Tongue (tissue), 2 donors: Measurements from ENCODE around the gene MAB21L3. TPM values are rescaled to one million over a fixed set of nuclear protein-coding genes. Genes with fewer than 3 reads are reported as not detected.
"Not testable (repeated sequence)": the region's sequence is repeated elsewhere in the genome, so short reads cannot be mapped to it uniquely, and the experiment has no call there.

ENCODE experiments used
- DNase-seq: peaks from one replicate; pipeline ENCODE4 v3.0.0-alpha.2; 2015
- total RNA-seq: library from RNA; depleted of rRNA; stranded (reverse); fragments of >200 nt; gene quantifications from one replicate; pipeline ENCODE4 v1.2.3, GENCODE V29; 2014

Gene MAB21L3
- total RNA-seq, 1 donor from 2014 or later, result 0.31 TPM

DNA sequence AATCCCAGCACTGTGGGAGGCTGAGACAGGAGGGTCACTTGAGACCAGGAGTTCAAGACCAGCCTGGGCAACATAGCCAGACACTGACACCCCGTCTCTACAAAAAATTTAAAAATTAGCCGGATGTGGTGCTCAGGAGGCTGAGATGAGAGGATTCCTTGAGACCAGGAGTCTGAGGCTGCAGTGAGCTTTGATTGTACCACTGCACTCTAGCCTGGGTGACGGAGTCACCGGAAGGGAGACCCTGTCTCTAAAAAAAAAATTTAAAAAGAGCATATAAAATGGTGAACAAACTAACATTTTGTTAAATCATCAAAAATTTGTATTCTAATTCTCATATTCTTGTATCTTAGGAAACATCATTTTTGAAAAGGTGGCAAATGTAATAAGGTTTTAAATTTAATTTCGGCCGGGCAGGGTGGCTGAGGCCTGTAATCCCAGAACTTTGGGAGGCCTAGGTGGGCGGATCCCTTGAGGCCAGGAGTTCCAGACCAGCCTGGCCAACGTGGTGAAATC lies 27.1 kb downstream of the MAB21L3 start:
- DNase-seq, result no peak

DNA sequence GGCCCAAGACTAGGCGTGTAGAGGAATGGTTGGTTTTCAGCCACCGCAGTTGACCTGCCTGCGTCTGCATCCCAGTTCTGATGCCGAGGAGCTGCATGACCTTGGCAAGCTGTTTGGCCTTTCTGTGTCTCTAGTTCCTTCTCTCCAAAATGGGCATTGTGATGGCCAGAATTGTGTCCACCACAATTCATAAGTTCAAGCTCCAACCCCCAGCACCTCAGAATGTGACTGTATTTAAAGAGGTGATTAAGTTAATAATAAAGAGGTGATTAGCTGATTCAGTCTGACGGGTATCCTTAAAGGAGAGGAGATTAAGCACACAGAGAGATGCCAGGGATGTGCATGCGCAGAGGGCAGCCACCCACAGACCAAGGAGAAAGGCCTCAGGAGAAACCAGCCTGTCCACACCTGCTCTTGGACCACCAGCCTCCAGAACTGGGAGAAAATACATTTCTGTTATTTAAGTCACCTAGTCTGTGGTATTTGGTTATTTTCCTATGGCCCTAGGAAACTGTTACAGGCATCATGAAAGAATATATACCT lies 28.5 kb downstream of the MAB21L3 start:
- DNase-seq, result no peak

DNA sequence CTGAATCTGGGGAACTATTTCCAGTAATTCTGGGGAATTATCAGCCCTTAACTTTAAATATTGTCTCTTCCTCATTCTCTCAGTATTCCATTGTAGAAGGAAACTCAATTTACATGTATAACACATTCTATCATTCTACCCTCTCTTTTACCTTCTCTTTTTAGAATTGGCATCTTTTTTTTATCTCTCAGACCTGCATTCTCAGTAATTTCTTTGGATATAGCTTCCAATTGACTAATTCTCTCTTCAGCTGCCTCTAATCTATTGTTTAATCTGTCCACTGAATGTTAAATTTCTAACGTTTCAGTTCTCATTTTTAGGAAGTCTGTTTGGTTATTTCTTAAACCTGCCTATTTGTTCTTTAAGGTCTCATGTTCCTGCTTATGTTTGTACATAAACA lies 33.0 kb downstream of the MAB21L3 start:
- DNase-seq, result no peak

- not testable (repeated sequence) for DNase-seq
Observed at GRCh38 chr1:116146447-116147113, 35.4 kb downstream of the MAB21L3 start.

DNA sequence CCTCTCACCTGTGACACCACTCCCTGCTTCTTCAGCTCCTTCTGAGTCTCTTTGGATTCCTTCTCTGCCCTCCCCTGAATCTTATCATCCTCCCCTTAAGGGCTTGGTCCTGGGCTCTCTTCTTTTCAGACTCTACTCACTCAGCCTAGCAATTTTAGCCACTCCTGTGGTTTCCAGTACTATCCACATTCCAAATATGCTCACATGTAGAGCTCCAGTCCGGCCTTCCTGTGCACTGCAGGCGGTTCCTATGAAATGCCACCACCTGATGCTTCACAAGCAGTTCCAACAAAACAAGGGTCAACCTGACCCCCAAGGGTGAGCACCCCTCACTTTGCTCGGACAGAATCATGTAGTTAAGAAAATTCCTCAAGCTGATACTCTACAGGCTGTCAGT lies 35.9 kb downstream of the MAB21L3 start:
- no peak for DNase-seq

GRCh38 chr1:116147972-116148371 lies 36.8 kb downstream of the MAB21L3 start:
- no peak for DNase-seq

DNA sequence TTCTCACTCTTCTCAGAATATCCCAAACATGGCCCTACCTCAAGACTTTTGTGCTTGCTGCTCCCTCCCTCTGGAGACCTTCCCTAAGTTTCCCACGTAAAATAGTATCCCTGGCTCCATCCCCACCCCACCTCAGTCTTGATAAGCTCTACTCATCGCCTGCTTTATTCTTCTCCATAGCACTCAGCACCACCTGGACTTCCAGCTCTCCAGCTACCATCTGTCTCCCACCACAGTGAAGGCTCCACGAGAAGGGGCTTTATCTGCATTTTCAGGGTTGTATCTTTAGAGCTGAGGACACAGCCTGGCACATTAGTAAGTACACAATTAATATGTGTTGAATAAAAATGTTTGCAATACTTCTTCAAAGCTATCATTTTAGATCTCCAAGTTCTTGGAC lies 37.8 kb downstream of the MAB21L3 start:
- DNase-seq, result no peak

DNA sequence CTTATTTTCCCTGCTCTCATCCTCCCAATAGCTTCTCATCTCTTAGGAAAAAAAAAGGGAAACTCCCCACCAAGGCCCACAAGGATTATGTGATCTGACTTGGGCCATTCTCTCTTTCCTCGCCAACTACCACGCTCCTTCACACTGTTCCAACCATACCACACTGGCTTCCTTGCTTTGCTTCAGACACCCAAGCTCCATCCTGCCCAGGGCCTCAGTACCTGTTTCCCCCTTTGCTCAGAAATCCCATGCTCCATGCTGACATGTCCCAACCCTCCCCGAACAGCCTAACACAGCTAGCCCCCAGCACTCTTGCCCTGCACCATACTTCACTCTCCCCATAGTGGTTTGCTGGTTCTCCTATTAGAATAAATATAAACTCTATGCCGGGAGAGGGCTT lies 39.2 kb downstream of the MAB21L3 start:
- DNase-seq, result no peak

- DNase-seq, result peak; percentile 85
Observed at GRCh38 chr1:116151739-116152576, 40.8 kb downstream of the MAB21L3 start.

GRCh38 chr1:116152577-116152943 lies 41.4 kb downstream of the MAB21L3 start:
- DNase-seq, result no peak

- DNase-seq, result no peak
Observed at GRCh38 chr1:116152950-116153691, 41.9 kb downstream of the MAB21L3 start.

GRCh38 chr1:116153692-116154031 lies 42.5 kb downstream of the MAB21L3 start:
- no peak for DNase-seq

GRCh38 chr1:116154536-116154935 lies 43.3 kb downstream of the MAB21L3 start:
- DNase-seq, result no peak

DNA sequence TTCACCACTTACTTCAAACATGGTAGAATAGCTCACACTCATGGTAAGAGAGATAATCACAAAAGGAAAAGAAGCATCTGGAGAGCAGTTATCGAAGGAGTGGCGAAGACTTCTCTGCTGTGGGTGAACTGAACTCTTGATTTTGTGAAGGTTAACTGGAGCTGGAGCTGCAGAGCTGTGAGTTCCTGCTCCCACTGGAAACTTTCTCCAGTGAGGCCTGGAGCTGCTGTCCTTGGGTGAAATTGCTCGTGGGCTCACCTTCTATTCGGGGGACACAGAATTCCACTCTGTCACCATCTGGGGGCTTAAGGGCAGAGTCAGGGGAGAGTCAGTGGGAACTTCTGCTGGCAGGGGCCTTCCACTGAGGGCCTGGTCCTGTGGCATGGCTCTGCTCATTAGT lies 45.9 kb downstream of the MAB21L3 start:
- DNase-seq, result no peak

- DNase-seq, result no peak
Observed at GRCh38 chr1:116159177-116159576, 48.0 kb downstream of the MAB21L3 start.

DNA sequence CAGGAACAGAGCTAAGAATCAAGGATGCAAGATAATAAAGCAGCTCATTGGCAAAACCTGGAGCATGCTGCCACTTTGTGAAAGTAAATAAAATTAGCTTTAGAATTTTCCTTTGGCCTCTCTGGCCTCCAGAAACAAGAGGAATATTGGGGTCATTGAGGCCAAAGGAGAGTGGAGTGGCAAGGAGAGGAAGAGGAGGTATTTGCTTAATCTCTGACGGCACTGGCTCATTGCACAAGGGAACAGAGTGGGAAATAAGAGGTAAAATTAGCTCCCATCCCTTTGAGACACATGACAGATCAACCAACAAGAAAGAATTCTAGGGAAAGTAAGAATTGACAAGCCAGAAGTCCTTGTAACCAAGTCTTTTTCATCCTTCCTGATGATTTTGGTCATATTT lies 48.4 kb downstream of the MAB21L3 start:
- DNase-seq, result no peak

DNA sequence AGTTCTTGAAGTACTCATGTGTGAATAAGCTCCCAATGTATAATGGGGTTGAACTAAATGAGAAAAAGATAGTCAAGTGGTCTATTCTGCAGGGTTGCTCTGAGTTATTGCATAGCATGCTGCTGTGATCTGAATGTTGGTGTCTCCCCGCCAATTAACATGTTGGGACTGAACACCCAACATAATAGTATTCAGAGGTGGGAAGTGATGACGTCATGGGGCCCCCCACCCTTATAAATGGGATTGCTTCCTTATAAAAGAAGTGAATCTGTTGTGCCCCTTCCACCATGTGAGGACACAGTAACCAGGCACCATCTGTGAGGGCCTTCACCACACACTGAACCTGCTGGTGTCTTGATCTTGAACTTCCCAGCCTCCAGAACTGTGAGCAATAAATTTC lies 50.2 kb downstream of the MAB21L3 start:
- DNase-seq, result no peak

DNA sequence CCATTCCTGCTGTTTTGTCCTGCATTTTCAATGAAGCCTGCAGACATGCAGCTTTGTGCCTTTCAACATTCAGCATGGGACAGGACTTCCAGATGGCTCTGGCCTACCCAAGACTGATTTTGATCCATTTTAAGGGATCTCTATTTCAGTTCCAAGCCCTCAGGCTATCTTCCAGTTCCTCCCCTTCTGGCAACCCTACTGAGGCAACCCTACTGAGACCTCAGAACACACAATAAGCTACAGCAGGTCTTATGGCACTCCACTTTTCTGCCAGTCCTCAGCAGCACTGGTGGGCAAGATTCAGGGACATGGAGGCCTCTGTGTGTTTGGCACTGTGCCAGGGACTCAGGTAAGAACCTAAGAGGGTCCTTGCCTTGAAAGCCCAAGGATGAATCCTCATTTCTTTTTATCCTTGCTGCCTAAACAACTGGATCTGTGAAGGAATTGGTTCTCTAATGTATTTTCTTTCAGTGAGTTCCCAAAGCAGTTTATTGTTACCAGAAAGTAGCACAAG lies 50.7 kb downstream of the MAB21L3 start:
- no peak for DNase-seq

- DNase-seq, result no peak
Observed at GRCh38 chr1:116163533-116163932, 52.3 kb downstream of the MAB21L3 start.

- peak; percentile 8 for DNase-seq
Observed at GRCh38 chr1:116164150-116164549, 53.0 kb downstream of the MAB21L3 start.

- DNase-seq, result peak; percentile 47
Observed at GRCh38 chr1:116164604-116165368, 53.6 kb downstream of the MAB21L3 start.

DNA sequence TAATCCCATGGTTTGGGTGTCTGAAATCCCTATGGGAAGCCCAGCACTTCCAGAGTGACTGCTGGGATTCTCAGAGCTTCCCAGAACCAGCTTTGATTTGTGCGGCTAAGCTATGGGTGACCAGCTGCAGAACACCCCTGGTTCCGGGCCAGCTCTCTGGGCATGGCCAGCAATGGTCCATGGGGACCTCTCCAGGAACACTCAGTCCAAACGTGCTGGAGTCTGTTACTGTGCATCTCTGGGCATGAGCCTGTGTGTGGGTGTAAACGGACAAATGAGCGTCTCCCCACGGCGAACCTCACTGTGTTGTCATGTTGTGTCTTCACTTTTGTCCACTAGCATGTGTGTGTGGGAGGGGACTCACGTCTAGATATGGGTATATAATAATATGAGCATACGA lies 54.4 kb downstream of the MAB21L3 start:
- no peak for DNase-seq
